ENCODE data around the gene ATP5MC2. TPM values are rescaled to one million over a fixed set of nuclear protein-coding genes. Genes with fewer than 3 reads are reported as not detected.
A peak's percentile ranks its signal among the peaks of the same experiment; 100 is the strongest.
"Not testable (repeated sequence)": the region's sequence is repeated elsewhere in the genome, so short reads cannot be mapped to it uniquely, and the experiment has no call there.

Gene ATP5MC2
- total RNA-seq, 4 donors from 2014 or later = 181 to 334 (median 259) TPM

DNA sequence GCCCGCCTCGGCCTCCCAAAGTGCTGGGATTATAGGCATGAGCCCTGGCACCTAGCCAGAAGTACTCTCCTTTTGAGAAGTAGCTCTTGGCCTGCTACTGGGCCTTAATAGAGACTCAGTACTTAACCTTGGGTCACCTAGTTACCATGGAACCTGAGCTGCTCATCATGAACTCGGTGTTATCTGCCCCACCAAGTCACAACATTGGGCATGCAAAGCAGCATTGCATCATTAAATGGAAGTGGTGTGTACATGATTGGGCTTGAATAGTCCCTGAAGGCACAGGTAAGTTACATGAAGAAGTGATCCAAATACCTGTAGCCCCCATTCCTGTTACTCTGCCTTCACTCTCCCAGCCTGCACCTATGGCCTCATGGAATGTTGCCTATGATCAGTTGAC lies 31.8 kb downstream of the ATP5MC2 start:
- H3K9me3 ChIP-seq = no peaks in the 10 kb centered on the region
- no peaks in the 10 kb centered on the region for H3K36me3 ChIP-seq
- 57 to 72% methylated on average over 1 to 3 of the region's 3 CpGs for WGBS, 2 donors
- no peak overlapping the region for H3K4me3 ChIP-seq (replicated peaks in 1 of 3)
- H3K4me1 ChIP-seq = no peaks in the 10 kb centered on the region
- no peak for DNase-seq
- intact Hi-C loops (cut with DNase I) = no loop called here
- H3K27me3 ChIP-seq = no peaks in the 10 kb centered on the region
- H3K27ac ChIP-seq = no peak overlapping the region
- TF ChIP-seq POLR2A (IDR thresholded peaks at IDR 0.05) = no peak
- TF ChIP-seq, protein P1, sequence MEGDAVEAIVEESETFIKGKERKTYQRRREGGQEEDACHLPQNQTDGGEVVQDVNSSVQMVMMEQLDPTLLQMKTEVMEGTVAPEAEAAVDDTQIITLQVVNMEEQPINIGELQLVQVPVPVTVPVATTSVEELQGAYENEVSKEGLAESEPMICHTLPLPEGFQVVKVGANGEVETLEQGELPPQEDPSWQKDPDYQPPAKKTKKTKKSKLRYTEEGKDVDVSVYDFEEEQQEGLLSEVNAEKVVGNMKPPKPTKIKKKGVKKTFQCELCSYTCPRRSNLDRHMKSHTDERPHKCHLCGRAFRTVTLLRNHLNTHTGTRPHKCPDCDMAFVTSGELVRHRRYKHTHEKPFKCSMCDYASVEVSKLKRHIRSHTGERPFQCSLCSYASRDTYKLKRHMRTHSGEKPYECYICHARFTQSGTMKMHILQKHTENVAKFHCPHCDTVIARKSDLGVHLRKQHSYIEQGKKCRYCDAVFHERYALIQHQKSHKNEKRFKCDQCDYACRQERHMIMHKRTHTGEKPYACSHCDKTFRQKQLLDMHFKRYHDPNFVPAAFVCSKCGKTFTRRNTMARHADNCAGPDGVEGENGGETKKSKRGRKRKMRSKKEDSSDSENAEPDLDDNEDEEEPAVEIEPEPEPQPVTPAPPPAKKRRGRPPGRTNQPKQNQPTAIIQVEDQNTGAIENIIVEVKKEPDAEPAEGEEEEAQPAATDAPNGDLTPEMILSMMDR (IDR thresholded peaks at IDR 0.05) = no peak

DNA sequence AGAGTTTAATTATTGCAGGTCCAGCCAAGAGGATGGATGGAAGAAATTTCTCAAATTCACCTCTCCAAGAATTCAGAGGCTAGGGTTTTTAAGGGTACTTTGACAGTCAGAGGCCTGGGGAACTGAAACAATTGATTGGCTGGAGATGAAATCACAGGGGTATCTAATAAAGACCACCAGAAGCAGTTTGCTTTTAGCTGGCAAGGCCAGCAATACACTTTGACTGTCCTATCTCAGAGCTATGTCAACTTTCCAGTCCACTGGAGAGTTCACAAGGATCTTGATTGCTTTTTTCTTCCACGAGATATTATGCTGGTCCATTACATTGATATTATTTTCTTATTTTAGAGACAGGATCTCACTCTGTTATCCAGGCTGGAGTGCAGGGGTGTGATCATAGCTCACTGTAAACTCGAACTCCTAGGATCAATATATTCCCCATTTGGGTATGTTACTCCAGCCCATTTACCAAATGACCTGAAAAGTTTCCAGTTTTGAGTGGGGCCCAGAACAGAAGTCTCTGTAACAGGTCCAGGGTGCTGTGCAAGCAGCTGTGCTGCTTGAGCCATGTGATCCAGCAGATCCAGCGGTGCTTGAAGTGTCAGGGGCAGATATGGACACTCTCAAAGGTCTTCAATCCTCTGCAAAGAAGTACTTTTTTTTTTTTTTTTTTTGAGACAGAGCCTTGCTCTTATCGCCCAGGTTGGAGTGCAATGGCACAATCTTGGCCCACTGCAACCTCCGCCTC lies 32.5 kb downstream of the ATP5MC2 start:
- H3K4me3 ChIP-seq (replicated peaks in 1 of 3) = no peak overlapping the region
- WGBS, 2 donors = 56 to 62% methylated on average over 5 of the region's 5 CpGs
- H3K9me3 ChIP-seq = no peaks in the 10 kb centered on the region
- no peaks in the 10 kb centered on the region for H3K36me3 ChIP-seq
- peak in 1 of 2 donors; percentile 17 for DNase-seq
- H3K4me1 ChIP-seq = no peaks in the 10 kb centered on the region
- TF ChIP-seq POLR2A (IDR thresholded peaks at IDR 0.05) = no peak
- TF ChIP-seq, protein P1 (IDR thresholded peaks at IDR 0.05) = no peak
- H3K27me3 ChIP-seq = no peaks in the 10 kb centered on the region
- no peak overlapping the region for H3K27ac ChIP-seq
- intact Hi-C loops (cut with DNase I) = no loop called here

DNA sequence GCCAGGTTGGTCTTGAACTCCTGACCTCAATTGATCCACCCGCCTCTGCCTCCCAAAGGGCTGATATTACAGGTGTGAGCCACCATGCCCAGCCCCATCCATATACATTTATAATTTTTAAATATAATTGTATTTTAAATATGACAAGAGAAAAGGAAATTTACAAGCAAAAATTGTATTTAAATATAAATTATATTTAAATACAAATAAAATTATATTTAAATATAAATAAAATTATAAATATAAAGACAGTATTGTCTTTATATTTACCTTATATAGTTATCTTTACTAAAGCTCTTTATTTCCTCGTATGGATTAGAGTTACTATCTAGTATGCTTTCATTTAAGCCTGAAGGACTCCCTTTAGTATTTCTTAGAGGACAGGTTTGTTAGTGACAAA lies 37.8 kb downstream of the ATP5MC2 start:
- Histone ChIP-seq H3K9me3 (no peaks in the 10 kb centered on the region), H3K27me3 (no peaks in the 10 kb centered on the region), H3K4me1 (no peaks in the 10 kb centered on the region), H3K4me3 (replicated peaks in 1 of 3) (no peak overlapping the region), H3K27ac (no peak overlapping the region), H3K36me3 (no peaks in the 10 kb centered on the region)
- WGBS, 2 donors = 89 to 97% methylated on average over 2 of the region's 2 CpGs
- DNase-seq = no peak
- intact Hi-C loops (cut with DNase I) = no loop called here
- no peak for TF ChIP-seq POLR2A (IDR thresholded peaks at IDR 0.05)
- TF ChIP-seq, protein P1 (IDR thresholded peaks at IDR 0.05) = no peak

DNA sequence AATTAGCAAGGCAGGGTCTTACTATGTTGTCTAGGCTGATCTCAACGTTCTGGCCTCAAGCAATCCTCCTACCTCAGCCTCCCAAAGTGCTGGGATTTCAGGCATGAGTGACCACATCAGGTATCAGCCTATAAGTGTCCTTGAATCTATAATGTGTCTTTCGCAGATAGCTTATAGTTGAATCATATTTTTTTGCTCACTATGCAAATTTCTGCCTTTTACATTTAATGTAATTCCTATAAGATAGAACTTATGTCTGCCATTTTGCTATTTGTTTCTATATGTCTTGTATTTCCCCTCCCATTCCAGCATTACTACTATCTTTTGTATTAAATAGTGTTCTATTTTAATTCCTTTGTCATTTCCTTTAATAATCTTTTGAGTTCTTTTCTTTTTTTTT lies 39.2 kb downstream of the ATP5MC2 start:
- WGBS, 2 donors = 60 to 64% methylated on average over 2 of the region's 2 CpGs
- Histone ChIP-seq H3K36me3 (no peaks in the 10 kb centered on the region), H3K9me3 (no peaks in the 10 kb centered on the region), H3K27me3 (no peaks in the 10 kb centered on the region), H3K27ac (no peak overlapping the region), H3K4me1 (no peaks in the 10 kb centered on the region), H3K4me3 (replicated peaks in 1 of 3) (no peak overlapping the region)
- DNase-seq = no peak
- intact Hi-C loops (cut with DNase I) = no loop called here
- no peak for TF ChIP-seq POLR2A (IDR thresholded peaks at IDR 0.05)
- TF ChIP-seq, protein P1 (IDR thresholded peaks at IDR 0.05) = no peak

DNA sequence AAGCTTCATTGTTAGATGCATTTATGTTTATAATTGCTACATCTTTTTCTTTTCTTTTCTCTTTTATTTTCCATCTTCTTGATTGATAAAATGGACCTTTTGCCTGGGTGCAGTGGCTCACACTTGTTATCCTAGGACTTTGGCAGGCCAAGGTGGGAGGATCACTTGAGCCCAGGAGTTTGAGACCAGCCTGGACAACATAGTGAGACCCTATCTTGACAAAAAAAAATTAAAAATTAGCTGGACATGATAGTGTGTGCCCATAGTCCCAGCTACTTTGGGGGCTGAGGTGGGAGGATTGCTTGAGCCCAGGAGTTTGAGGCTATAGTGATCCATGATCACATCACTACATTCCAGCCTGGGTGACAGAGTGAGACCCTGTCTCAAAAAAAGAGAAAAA lies 40.2 kb downstream of the ATP5MC2 start:
- intact Hi-C loops (cut with DNase I); H3K4me1 ChIP-seq; H3K27ac ChIP-seq; H3K36me3 ChIP-seq; DNase-seq; H3K9me3 ChIP-seq; H3K27me3 ChIP-seq; H3K4me3 ChIP-seq (replicated peaks in 1 of 3): not testable (repeated sequence)

Data from thyroid gland (tissue), 4 donors.